GM13977 (cell line): ENCODE data around the gene HMGCR.

Experiments
- DNase-seq: peaks from one replicate; pipeline ENCODE4 v3.0.0; 2012; ENCODE audit warnings: low spot score
- CTCF ChIP-seq: IDR thresholded peaks from 2 replicates; pipeline ENCODE4 v1.5.1; 2012; ENCODE audit warnings: mild to moderate bottlenecking, control low read depth; ENCODE audit not compliant: insufficient read depth; ENCODE audit errors: extremely low read depth, missing control alignments
- in situ Hi-C: fragments of 300-500 bp; cut with MboI; formaldehyde crosslinking; loops from one replicate; pipeline ENCODE4 v1.12.0; 2022; ENCODE audit warnings: low sequenced_read_pairs, low pct_unique_long_range_greater_than_20kb, mixed read lengths, inconsistent platforms; ENCODE audit not compliant: unreplicated experiment

Gene HMGCR

DNA sequence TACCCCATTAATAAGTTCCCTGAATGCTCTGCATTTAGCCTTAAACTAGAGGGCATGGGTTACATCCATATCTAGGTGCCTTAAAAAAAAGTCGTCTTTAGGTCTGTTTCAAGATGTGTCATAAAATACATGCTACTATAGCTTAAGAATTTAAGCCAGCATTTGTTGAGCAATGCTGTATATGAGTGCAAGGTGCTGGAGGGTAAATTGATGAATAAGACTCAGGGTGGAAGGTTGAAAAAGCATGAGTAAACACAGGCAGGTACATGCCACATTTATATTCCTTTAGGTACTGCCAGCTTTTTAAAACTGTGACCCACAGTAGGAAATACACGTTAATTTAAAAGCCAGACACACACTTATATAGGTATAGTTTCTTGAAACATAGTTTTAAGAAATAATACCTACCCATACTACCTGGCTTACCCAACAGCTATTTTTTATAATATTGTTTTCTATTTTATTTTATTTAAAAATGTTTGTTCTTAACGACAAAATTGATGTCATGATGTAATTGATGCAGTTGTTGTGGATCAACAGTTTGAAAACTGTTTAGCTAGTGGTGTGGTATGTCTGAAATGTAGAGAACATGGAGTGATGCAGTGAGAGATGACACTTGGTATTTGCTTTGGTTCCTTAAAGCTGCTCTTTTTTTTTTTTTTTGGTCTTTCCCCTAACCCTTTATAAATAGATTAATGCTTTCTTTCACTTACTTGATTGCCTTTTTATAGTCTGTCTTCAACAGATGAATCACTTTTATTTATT is 3.9 kb downstream of the HMGCR start:
- DNase-seq, result no peak
- no peak for TF ChIP-seq CTCF
- in situ Hi-C loops, result loop anchor here (25.0 kb wide), 1 partner anchor 346 kb away; no protein-coding TSS in a partner anchor

GRCh38 chr5:75341934-75342333 is 4.9 kb downstream of the HMGCR start:
- in situ Hi-C loops, result loop anchor here (25.0 kb wide), 1 partner anchor 345 kb away; no protein-coding TSS in a partner anchor
- no peak for DNase-seq
- no peak for TF ChIP-seq CTCF

DNA sequence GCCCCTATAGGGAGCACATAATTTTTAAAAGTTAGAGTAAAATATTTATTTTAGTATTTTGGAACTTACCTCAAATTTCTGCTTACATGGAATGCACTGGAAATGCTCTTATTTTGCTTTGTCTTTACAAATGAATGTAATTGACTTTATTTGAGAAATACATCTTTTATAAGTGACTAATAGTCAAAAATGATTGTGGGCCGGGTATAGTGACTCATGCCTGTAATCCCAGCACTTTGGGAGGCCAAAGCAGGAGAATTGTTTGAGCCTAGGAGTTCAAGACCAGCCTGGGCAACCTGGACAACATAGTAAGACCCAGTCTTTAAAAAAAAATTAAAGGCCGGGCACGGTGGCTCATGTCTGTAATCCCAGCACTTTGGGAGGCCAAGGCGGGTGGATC is 5.8 kb downstream of the HMGCR start:
- no peak for TF ChIP-seq CTCF
- DNase-seq, result no peak
- in situ Hi-C loops, result loop anchor here (25.0 kb wide), 1 partner anchor 344 kb away; no protein-coding TSS in a partner anchor

GRCh38 chr5:75348241-75348640 is 11.2 kb downstream of the HMGCR start:
- DNase-seq, result no peak
- no peak for TF ChIP-seq CTCF
- in situ Hi-C loops, result loop anchor here (25.0 kb wide), 1 partner anchor 339 kb away; no protein-coding TSS in a partner anchor

- in situ Hi-C loops, result loop anchor here (25.0 kb wide), 1 partner anchor 338 kb away; no protein-coding TSS in a partner anchor
- DNase-seq, result no peak
- no peak for TF ChIP-seq CTCF
These were observed 12.6 kb downstream of the HMGCR start for GRCh38 chr5:75349663-75350062.

GRCh38 chr5:75351139-75351926 is 14.3 kb downstream of the HMGCR start:
- in situ Hi-C loops, result no loop called here

More at GRCh38 chr5:75351139-75351926, 14.3 kb downstream of the HMGCR start:
- DNase-seq, result no peak
- no peak for TF ChIP-seq CTCF
